Stimulated activated CD8-positive, alpha-beta memory T cell treated with anti-CD3 and anti-CD28 coated beads, Interleukin-7, amount 100 ng/mL, for 48 hours (primary cell): ENCODE data around the gene PRDM5.

Experiments used
- DNase-seq, 2 donors: peaks; one replicate each; pipeline ENCODE4 v3.0.0-alpha.2; 2020; ENCODE audit warnings: low read depth in 1 of 2; ENCODE audit errors: extremely low read depth in 1 of 2

Gene PRDM5

GRCh38 chr4:120824946-120825345 lies 97.6 kb downstream of the PRDM5 start:
- no peak for DNase-seq

DNA sequence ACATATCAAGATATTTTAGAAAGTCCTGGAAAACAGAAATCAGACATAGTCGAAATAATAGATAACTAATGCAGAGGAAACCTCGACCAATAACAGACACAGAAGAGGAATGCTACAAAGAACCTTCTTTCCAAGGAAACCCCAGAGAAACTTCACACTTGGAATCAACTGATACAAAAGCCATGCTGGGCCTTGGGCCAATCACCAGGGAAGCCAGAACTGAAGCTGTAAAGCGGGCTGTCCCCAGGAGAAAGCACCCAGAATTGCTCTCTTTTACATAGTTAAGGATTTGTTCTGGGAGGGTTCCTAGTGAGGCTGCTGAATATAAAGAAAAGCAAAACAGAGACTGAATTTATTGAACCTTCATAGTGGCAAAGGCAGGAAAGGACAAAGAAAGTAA lies 100.5 kb downstream of the PRDM5 start:
- no peak for DNase-seq

- DNase-seq: no peak
These were observed 101.5 kb downstream of the PRDM5 start for GRCh38 chr4:120821029-120821428.

DNA sequence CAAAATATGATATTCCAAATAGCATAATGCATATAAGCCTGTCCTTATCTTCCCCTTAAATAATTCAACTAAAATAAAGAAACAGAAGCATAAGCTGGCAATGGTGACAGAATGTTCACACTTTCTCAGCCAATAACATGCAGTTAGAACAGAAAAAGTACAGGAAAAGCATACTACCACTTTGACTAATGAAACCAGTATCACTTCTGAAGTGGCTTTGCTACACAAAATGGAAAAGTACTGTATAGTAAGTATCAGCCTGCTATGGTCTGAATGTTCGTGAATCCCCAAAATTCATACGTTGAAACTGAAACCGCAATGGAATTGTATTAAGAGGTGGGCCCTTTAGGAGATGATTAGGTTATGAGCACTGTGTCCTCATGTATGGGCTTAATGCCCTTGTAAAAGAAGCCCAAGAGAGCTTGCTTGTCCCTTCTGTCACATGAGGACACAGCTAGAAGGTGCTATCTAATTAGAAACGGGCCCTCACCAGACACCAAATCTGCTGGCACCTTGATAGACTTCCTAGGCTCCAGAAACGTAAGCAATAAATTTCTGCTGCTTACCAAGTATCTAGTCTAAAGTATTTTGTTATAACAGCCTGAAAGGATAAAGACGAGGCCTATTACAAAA lies 102.6 kb downstream of the PRDM5 start:
- no peak for DNase-seq

- DNase-seq: no peak
These were observed 106.1 kb downstream of the PRDM5 start for GRCh38 chr4:120816296-120816965.

DNA sequence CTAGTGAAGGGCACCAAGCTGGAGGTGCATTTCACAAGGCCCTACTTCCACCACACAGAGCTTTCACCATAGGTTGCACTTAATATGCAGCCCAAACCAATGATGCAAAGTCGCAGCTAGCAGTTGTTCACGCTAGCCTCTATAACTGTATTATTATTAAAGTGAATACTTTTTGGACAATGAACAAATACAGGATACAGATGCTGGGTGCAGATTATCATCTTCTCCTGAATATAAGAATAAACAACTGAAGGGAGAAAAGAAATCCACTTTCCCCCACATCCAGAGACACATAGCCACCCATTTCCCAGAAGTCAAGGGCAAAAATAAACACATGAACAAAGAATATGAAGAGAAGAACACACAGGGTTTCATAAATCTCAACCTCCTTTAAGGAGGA lies 107.2 kb downstream of the PRDM5 start:
- DNase-seq: no peak

DNA sequence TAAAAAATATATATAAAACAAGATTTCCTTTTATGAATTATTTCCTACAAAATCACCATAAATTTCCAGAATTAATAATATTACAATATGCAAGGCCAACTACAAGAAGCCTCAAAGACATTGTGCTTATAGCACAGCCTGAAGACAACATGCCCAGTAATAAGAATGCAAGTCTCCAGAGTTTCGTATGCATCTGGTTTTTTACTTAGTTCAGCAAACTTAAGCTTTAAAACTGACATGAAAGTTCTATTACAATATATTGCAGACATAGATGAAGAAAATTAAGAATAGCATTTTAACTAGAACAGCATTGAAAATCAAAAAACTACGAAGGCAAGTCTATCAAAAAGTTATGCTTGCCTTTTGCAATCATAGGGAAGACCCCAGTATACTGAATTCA lies 107.6 kb downstream of the PRDM5 start:
- DNase-seq: no peak

GRCh38 chr4:120812216-120812615 lies 110.3 kb downstream of the PRDM5 start:
- no peak for DNase-seq

DNA sequence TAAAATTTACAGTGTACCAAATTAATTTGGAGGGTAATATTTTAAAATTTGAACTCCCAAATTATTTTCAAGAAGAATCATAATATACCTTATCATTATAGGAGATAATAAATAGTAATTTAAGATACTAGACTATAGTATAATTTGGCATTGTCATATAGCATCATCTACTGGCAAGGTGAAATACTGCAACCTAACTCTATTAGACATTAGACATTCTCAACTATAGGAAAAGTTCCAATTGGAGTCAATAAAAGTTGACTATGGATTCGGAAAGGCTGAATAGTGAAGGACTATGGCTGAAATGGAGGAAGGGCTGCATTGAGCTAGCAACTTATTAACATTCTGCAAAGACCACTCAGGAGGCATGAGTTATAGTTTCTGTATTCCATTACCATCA lies 113.0 kb downstream of the PRDM5 start:
- DNase-seq: no peak

GRCh38 chr4:120808475-120809141 lies 113.9 kb downstream of the PRDM5 start:
- DNase-seq: no peak

DNA sequence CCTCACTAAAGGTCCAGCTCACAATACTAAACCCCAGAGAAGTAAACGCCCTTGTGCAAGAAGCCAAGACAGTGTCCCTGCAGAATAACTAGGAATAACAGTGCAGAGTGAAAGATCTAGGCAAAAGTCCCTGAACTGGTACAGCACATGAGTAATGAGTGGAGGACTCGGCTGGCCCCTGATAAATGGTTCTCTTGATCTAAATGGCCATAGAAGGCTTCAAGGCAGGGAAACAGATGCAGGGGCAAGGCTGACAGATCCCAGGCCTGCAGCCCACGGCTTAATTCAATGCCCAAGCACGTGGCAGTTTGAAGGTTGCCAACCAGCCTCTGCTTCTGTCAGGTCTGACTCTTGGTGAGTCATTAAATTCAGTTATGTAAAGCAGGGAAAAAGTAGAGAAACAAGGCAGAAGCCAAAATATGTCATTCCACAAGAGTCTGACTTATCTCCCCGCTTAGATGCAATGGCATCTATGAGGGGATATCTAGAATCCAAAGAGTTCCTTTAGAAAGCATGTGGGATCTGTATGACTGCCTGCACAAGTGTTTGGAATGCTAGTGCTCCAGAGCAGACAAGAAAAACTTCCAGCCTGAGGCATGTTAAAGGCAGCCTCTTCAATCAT lies 121.3 kb downstream of the PRDM5 start:
- DNase-seq: no peak

DNA sequence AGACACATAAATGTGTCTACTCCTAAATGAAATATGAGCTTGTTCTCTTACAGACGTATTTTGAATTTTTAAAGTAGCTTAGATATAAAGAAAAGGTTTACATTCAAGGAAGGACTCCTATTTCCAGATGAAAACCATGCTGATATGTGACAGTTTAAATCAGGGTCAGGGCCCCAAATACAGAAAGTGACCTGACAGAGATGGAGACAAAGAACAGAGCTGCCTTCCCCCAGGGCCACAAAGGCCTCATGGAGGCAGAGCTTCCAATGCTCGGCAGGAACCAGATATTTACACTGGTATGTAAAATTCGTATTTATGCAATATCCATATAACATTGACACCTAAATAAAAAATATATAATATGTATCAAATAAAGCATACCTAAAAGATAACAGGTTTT lies 124.0 kb downstream of the PRDM5 start:
- DNase-seq: no peak

DNA sequence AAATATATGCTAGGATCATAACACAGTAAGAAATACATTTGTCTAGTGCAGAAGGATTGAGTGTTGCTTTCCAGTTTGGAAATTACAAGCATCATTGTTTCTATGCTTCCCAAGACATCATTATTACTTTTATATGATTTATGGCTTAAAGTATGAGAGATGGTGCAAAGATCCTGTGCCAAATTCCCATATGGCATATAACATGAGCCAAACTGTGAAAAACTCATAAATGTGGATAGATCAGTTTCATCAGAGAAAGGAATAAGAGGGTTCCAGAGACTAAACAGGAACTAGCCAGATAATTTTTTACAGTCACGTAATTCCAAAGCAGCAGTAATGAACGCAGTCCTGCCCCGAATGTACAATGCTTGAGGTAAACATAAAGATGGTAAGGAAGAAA lies 126.3 kb downstream of the PRDM5 start:
- no peak for DNase-seq

DNA sequence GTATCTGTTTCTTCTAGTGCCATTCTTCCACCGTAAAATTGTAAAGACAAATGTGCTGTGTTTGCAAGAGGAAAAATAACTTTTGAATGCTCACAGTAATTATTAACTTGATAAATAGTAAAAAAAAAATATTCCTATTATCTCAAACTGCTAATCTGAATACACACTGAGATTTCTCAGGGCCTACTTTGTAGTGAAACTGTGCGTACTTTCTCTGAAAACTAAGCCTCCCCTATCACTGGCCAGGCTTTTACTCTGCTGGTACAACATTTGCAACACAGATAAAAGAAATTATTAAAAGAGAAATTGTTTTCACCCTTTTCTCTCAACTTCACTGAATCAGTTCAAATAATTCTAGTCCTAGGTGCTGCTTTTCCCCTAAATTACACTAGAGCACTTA lies 137.3 kb downstream of the PRDM5 start:
- DNase-seq: no peak

DNA sequence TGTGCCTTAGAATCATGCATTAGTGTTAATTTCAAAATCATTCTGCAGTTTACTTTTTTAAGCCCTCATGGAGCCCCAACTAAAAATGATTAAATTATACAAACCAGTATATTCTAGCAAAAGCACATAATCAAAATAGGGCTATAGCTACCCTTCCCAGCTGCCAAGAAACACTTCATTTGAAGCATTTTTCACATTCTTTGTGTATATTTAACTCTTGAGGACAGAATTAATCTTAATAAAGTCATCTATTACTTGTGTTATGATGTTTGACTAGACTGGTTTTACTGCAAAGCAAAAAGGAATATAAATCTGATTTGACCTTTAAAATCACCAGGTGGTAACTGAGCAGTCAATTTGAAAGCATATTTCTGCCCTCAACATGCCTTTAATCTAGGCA lies 145.1 kb downstream of the PRDM5 start:
- DNase-seq: no peak

- no peak for DNase-seq
These were observed 147.1 kb downstream of the PRDM5 start for GRCh38 chr4:120775431-120775830.

DNA sequence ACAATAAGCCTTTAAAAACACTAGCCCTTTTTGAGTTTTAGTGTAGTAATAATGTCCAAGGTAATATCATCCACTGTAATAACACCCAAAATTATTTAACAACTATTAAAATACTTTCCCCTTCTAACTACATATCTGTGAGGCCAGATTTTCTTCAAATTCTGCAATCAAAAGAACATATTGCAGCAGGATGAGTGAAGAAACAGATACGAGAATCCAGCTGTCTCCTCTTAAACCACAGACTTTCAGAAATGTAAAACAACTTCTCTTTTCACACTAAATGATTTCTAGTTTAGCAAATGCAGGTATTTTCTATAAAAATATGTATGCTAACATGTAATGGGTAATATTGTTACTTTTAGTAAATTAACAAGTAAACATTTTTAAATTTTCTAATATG lies 148.9 kb downstream of the PRDM5 start:
- no peak for DNase-seq

GRCh38 chr4:120771907-120772306 lies 150.6 kb downstream of the PRDM5 start:
- no peak for DNase-seq

GRCh38 chr4:120770897-120771296 lies 151.6 kb downstream of the PRDM5 start:
- DNase-seq: no peak

DNA sequence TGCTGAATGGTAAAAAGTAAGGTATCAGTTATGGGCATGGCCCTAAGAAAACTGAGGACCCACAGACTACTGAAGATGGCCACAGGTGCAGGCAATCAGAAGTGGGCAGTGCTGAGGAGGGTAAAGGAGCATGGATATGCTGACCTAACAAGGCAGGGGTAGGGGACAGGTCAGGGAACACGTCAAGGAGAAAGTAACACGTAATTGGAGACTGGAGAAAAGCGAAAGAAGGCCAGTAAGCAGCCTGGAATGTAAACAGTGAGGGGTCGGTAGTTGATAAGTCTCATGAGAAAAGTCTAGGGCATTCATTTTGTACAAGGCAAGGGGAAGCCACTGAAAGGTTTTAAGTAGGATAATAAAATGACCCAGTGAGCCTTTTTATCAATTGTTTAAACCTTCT lies 153.3 kb downstream of the PRDM5 start:
- no peak for DNase-seq

- DNase-seq: no peak
These were observed 157.3 kb downstream of the PRDM5 start for GRCh38 chr4:120765260-120765680.

DNA sequence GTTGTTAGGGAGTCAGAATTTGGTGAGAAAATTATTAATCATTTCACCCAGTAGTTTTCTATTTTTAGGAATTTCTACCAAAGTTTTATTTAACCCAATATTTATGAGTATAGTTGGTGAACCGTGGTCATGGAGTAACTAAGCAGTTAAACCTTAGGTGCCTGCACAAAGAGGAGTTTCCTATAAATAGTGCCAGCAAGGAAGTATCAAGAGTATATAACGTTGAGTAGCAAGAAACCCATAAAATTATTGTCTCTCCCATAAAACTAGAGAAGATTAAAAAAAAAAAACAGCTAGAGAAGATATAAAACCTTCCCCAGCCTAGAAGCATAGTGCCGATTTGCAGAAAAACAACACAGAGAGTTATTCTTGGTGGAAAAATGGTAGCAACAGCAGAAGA lies 158.9 kb downstream of the PRDM5 start:
- DNase-seq: no peak
